Tibial nerve (tissue), 4 donors: ENCODE data around the gene TNRC18. TPM values are rescaled to one million over a fixed set of nuclear protein-coding genes. Genes with fewer than 3 reads are reported as not detected.

Source experiments
- DNase-seq, 2 donors: peaks; one replicate each; pipeline ENCODE4 v3.0.0-alpha.2; 2019; ENCODE audit warnings: low spot score in 2 of 2
- H3K27ac ChIP-seq, 4 donors: fragments of 200-600 bp; sonication (generic) in 3 of 4; one replicate each; pipeline ENCODE4 v1.5.1; 2017 to 2019; ENCODE audit warnings: mild to moderate bottlenecking in 1 of 4
- H3K27me3 ChIP-seq, 2 donors: fragments of 200-600 bp; sonication (generic) in 1 of 2; one replicate each; pipeline versions ENCODE4 v1.5.1 to v1.6.0; 2017 to 2019
- H3K36me3 ChIP-seq, 3 donors: fragments of 200-600 bp; sonication (generic); one replicate each; pipeline ENCODE4 v1.5.1; 2018 to 2019
- H3K4me1 ChIP-seq, 4 donors: fragments of 200-600 bp; sonication (generic) in 3 of 4; one replicate each; pipeline ENCODE4 v1.5.1; 2017 to 2019
- H3K4me3 ChIP-seq, 4 donors: fragments of 200-600 bp; sonication (generic) in 3 of 4; one replicate each; pipeline ENCODE4 v1.5.1; 2017 to 2019; ENCODE audit warnings: mild to moderate bottlenecking in 1 of 4, moderate library complexity in 1 of 4
- H3K9me3 ChIP-seq, 4 donors: fragments of 200-600 bp; sonication (generic) in 3 of 4; one replicate each; pipeline ENCODE4 v1.5.1; 2017 to 2019
- CTCF ChIP-seq, 5 experiments: fragments of 200-600 bp in 3 of 5; fragments of 450-650 bp in 2 of 5; sonication (generic) in 3 of 5; IDR thresholded peaks; one replicate each; pipeline ENCODE4 v1.5.1; 2016 to 2019; ENCODE audit warnings: antibody characterized with exemption in 5 of 5, mild to moderate bottlenecking in 3 of 5, moderate library complexity in 2 of 5
- EP300 ChIP-seq, 2 donors: sonication (generic); formaldehyde crosslinking; IDR thresholded peaks; one replicate each; pipeline ENCODE4 v1.6.1; 2017; ENCODE audit warnings: antibody characterized with exemption in 2 of 2, mild to moderate bottlenecking in 1 of 2
- POLR2A ChIP-seq, 2 donors: fragments of 450-650 bp; IDR thresholded peaks; one replicate each; pipeline ENCODE4 v1.6.1; 2017; ENCODE audit warnings: antibody characterized with exemption in 2 of 2, mild to moderate bottlenecking in 2 of 2, moderate library complexity in 2 of 2
- WGBS, 2 donors: methylation state at CpG; one replicate each; pipeline ENCODE4 v1.1.5; 2018; 5-methylcytosine and 5-hydroxymethylcytosine counted together
- total RNA-seq, 4 donors: library from RNA; depleted of rRNA; stranded (reverse); fragments of >200 nt; gene quantifications; one replicate each; pipeline ENCODE4 v1.1.0, GENCODE V29; 2016

TNRC18 gene
- total RNA-seq, 4 donors from 2014 or later: 76.9 to 241 (median 147) TPM

GRCh38 chr7:5469375-5470166, 45.9 kb upstream of the TNRC18 start:
- no peaks in the 10 kb centered on the region for H3K4me1 ChIP-seq
- H3K36me3 ChIP-seq: peaks cover 0 to 12% (median 0%) of the 10 kb centered on the region in 3 donors
- peak overlapping the region in 1 of 4 donors; percentile 57 for H3K27ac ChIP-seq
- no peak overlapping the region for H3K4me3 ChIP-seq
- TF ChIP-seq POLR2A (IDR thresholded peaks at IDR 0.05) (no peak), CTCF (IDR thresholded peaks at IDR 0.05) (no peak), EP300 (IDR thresholded peaks at IDR 0.05) (peak in 1 of 2 donors; percentile 23)
- peaks cover 0 to 14% (median 0%) of the 10 kb centered on the region in 4 donors for H3K9me3 ChIP-seq
- no peak for DNase-seq
- no peaks in the 10 kb centered on the region for H3K27me3 ChIP-seq
- WGBS, 2 donors: 80 to 83% methylated on average over 31 of the region's 32 CpGs

GRCh38 chr7:5467645-5468044, 44.0 kb upstream of the TNRC18 start:
- no peaks in the 10 kb centered on the region for H3K4me1 ChIP-seq
- 82 to 87% methylated on average over 9 of the region's 9 CpGs for WGBS, 2 donors
- no peak overlapping the region for H3K4me3 ChIP-seq
- DNase-seq: no peak
- peaks cover 0 to 10% (median 0%) of the 10 kb centered on the region in 3 donors for H3K36me3 ChIP-seq
- H3K9me3 ChIP-seq: peaks cover 0 to 8% (median 0%) of the 10 kb centered on the region in 4 donors
- TF ChIP-seq CTCF (IDR thresholded peaks at IDR 0.05): no peak
- TF ChIP-seq EP300 (IDR thresholded peaks at IDR 0.05): no peak
- no peak for TF ChIP-seq POLR2A (IDR thresholded peaks at IDR 0.05)
- H3K27ac ChIP-seq: no peak overlapping the region
- H3K27me3 ChIP-seq: no peaks in the 10 kb centered on the region

- TF ChIP-seq EP300 (IDR thresholded peaks at IDR 0.05) (no peak), POLR2A (IDR thresholded peaks at IDR 0.05) (no peak), CTCF (IDR thresholded peaks at IDR 0.05) (no peak)
- Histone ChIP-seq H3K27ac (no peak overlapping the region), H3K4me1 (no peaks in the 10 kb centered on the region), H3K9me3 (no peaks in the 10 kb centered on the region), H3K4me3 (no peak overlapping the region), H3K27me3 (no peaks in the 10 kb centered on the region), H3K36me3 (no peaks in the 10 kb centered on the region)
- WGBS, 2 donors: 87 to 91% methylated on average over 14 of the region's 14 CpGs
- DNase-seq: no peak
These were observed 42.9 kb upstream of the TNRC18 start for GRCh38 chr7:5466551-5466950.

- H3K27me3 ChIP-seq: no peaks in the 10 kb centered on the region
- TF ChIP-seq CTCF (IDR thresholded peaks at IDR 0.05): no peak
- TF ChIP-seq POLR2A (IDR thresholded peaks at IDR 0.05): no peak
- TF ChIP-seq EP300 (IDR thresholded peaks at IDR 0.05): no peak
- WGBS, 2 donors: 62 to 69% methylated on average over 3 of the region's 3 CpGs
These were observed 39.4 kb upstream of the TNRC18 start for GRCh38 chr7:5463031-5463430.

GRCh38 chr7:5462216-5462615, 38.6 kb upstream of the TNRC18 start:
- peaks cover 0 to 15% (median 3%) of the 10 kb centered on the region in 4 donors for H3K4me1 ChIP-seq
- no peak for DNase-seq
- no peaks in the 10 kb centered on the region for H3K36me3 ChIP-seq
- H3K4me3 ChIP-seq: no peak overlapping the region
- no peaks in the 10 kb centered on the region for H3K27me3 ChIP-seq
- H3K27ac ChIP-seq: no peak overlapping the region
- no peaks in the 10 kb centered on the region for H3K9me3 ChIP-seq
- no peak for TF ChIP-seq POLR2A (IDR thresholded peaks at IDR 0.05)
- TF ChIP-seq CTCF (IDR thresholded peaks at IDR 0.05): no peak
- TF ChIP-seq EP300 (IDR thresholded peaks at IDR 0.05): no peak
- 82 to 85% methylated on average over 10 of the region's 10 CpGs for WGBS, 2 donors

More at GRCh38 chr7:5463031-5463430, 39.4 kb upstream of the TNRC18 start:
- no peak overlapping the region for H3K4me3 ChIP-seq
- no peaks in the 10 kb centered on the region for H3K9me3 ChIP-seq
- H3K27ac ChIP-seq: no peak overlapping the region
- no peaks in the 10 kb centered on the region for H3K36me3 ChIP-seq
- no peak for DNase-seq
- peaks cover 0 to 8% (median under 1%) of the 10 kb centered on the region in 4 donors for H3K4me1 ChIP-seq
